ENCODE results near the gene LY6G6C.

GRCh38 chr6:31693535-31693934 is 28.0 kb downstream of the LY6G6C start:
- TF ChIP-seq CTCF (conservative IDR thresholded peaks at IDR 0.05; ENCODE audit: low read depth, low read length) (no peak), EZH2 (IDR thresholded peaks at IDR 0.05; ENCODE audit: borderline replicate concordance, low read depth, low read length, poor library complexity, severe bottlenecking) (no peak)
